Osteoblast (primary cell): ENCODE data around the gene ANTXRL. TPM values are rescaled to one million over a fixed set of nuclear protein-coding genes. Genes with fewer than 3 reads are reported as not detected.

ENCODE experiments used
- DNase-seq: peaks from one replicate; pipeline ENCODE4 v3.0.0; 2011; ENCODE audit warnings: low spot score, mixed read lengths; ENCODE audit not compliant: insufficient read length; ENCODE audit errors: missing footprints
- H2AFZ ChIP-seq: 2 replicates; pipeline ENCODE4 v1.6.0; 2011; ENCODE audit warnings: mild to moderate bottlenecking, low read length
- H3K27ac ChIP-seq: 2 replicates; pipeline ENCODE4 v1.5.1; 2011; ENCODE audit warnings: mild to moderate bottlenecking, low read depth, low read length, moderate library complexity
- H3K27me3 ChIP-seq: 2 replicates; pipeline ENCODE4 v1.6.0; 2012; ENCODE audit warnings: mild to moderate bottlenecking, control low read depth, inconsistent platforms, low read length, moderate library complexity; ENCODE audit not compliant: insufficient read depth
- H3K36me3 ChIP-seq: 2 replicates; pipeline ENCODE4 v1.5.1; 2011; ENCODE audit warnings: mild to moderate bottlenecking, low read length, control low read depth, moderate library complexity; ENCODE audit not compliant: insufficient read depth
- H3K4me1 ChIP-seq: 2 replicates; pipeline ENCODE4 v1.5.1; 2011; ENCODE audit warnings: mild to moderate bottlenecking, low read length, control low read depth, moderate library complexity; ENCODE audit not compliant: insufficient read depth
- H3K4me2 ChIP-seq: 2 replicates; pipeline ENCODE4 v1.6.0; 2011; ENCODE audit warnings: mild to moderate bottlenecking, low read length; ENCODE audit not compliant: insufficient read depth
- H3K4me3 ChIP-seq: fragments of 200-600 bp; sonication (generic); 3 replicates; pipeline ENCODE4 v1.5.1; 2012; ENCODE audit warnings: mild to moderate bottlenecking, low read length, inconsistent platforms; ENCODE audit not compliant: insufficient read depth
- H3K79me2 ChIP-seq: 2 replicates; pipeline ENCODE4 v1.6.0; 2012; ENCODE audit warnings: mild to moderate bottlenecking, low read length, control low read depth, inconsistent platforms; ENCODE audit not compliant: insufficient read depth
- H3K9me3 ChIP-seq: 2 replicates; pipeline ENCODE4 v1.5.1; 2011; ENCODE audit warnings: low read depth, low read length, control low read depth
- H4K20me1 ChIP-seq: 2 replicates; pipeline ENCODE4 v1.6.0; 2012; ENCODE audit warnings: mild to moderate bottlenecking, low read length, control low read depth; ENCODE audit not compliant: insufficient read depth
- total RNA-seq: library from RNA; depleted of rRNA; stranded (reverse); fragments of >200 nt; gene quantifications from 2 replicates; pipeline ENCODE4 v1.2.3, GENCODE V29; 2012
- TF ChIP-seq, protein P1 (sequence below): IDR thresholded peaks from 2 replicates; pipeline ENCODE4 v1.5.1; 2011; ENCODE audit warnings: mild to moderate bottlenecking, low read depth, low read length, moderate library complexity; ENCODE audit errors: extremely low read depth

The ANTXRL gene
- total RNA-seq, 1 donor: not detected

DNA sequence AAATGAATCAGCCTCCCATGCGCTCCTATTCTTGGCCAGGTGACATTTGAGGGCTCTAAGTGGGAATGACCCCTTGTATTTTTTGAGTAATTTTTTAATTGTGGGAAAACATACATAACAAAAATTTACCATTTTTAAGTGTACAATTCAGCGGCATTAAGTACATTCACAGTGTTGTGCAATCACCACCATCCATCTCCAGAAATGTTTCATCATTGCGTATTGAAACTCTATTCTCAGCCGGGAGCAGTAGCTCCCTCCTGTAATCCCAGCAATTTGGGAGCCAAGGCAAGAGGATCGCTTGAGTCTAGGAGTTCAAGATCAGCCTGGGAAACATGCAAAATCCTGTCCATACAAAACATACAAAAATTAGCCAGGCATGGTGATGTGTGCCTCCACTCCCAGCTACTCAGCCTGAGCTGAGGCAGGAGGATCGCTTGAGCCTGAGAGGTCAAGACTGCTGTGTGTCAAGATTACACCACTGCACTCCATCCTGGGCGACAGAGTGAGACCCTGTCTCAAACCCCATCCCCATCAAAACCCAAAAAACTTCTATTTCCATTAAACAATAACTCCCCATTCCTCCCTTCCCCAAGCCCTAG, 2.5 kb downstream of the ANTXRL start:
- H3K79me2 ChIP-seq: no peaks in the 10 kb centered on the region
- no peaks in the 10 kb centered on the region for H3K4me1 ChIP-seq
- no peak overlapping the region for H3K4me2 ChIP-seq
- no peak overlapping the region for H3K4me3 ChIP-seq
- H3K27me3 ChIP-seq: peaks cover 10% of the 10 kb centered on the region
- no peaks in the 10 kb centered on the region for H4K20me1 ChIP-seq
- H3K36me3 ChIP-seq: no peaks in the 10 kb centered on the region
- H3K27ac ChIP-seq: no peak overlapping the region
- DNase-seq: no peak
- H2AFZ ChIP-seq: no peak overlapping the region
- TF ChIP-seq, protein P1, sequence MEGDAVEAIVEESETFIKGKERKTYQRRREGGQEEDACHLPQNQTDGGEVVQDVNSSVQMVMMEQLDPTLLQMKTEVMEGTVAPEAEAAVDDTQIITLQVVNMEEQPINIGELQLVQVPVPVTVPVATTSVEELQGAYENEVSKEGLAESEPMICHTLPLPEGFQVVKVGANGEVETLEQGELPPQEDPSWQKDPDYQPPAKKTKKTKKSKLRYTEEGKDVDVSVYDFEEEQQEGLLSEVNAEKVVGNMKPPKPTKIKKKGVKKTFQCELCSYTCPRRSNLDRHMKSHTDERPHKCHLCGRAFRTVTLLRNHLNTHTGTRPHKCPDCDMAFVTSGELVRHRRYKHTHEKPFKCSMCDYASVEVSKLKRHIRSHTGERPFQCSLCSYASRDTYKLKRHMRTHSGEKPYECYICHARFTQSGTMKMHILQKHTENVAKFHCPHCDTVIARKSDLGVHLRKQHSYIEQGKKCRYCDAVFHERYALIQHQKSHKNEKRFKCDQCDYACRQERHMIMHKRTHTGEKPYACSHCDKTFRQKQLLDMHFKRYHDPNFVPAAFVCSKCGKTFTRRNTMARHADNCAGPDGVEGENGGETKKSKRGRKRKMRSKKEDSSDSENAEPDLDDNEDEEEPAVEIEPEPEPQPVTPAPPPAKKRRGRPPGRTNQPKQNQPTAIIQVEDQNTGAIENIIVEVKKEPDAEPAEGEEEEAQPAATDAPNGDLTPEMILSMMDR: no peak
- H3K9me3 ChIP-seq: no peaks in the 10 kb centered on the region

GRCh38 chr10:46290101-46290886, 3.5 kb downstream of the ANTXRL start:
- no peak for DNase-seq
- Histone ChIP-seq H3K79me2 (no peaks in the 10 kb centered on the region), H3K27me3 (peaks cover 7% of the 10 kb centered on the region), H2AFZ (no peak overlapping the region), H3K4me2 (no peak overlapping the region), H3K4me1 (no peaks in the 10 kb centered on the region), H3K4me3 (no peak overlapping the region), H3K9me3 (no peaks in the 10 kb centered on the region), H4K20me1 (no peaks in the 10 kb centered on the region), H3K36me3 (no peaks in the 10 kb centered on the region), H3K27ac (no peak overlapping the region)
- TF ChIP-seq, protein P1: no peak

DNA sequence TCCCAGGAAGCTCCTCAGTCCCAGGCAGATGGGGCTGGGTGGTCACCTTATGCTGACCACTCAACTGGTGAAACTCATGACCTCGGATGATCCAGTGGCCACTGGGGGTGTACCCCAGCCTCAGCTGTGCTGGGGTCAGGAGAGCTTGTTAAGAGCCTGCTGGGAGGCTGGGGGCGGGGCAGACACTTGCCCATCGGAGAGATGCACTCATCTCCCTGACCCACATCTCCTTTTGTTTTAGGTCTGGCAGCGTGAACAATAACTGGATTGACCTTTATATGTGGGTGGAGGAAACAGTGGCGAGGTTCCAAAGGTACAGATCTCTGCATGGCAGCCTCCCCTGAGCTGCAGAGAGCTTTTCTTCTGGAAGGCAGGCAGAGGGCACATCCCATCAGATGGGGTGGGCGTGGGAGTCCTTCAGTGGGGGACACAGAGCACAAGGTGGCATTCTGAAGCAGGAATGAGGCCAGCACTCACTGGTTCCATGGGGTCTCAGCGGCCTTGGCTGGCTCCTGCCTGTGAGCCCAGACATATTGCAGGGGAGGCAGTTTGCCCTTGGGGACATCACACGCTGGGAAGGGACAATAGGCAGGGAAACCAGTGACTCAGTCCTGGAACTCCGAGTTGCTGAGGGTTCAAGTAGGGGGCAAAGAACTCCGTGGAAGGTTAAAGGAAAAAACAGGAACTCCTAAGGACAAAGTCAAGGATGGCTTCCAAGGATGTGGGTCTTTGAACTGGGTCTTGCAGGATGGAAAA, 5.2 kb downstream of the ANTXRL start:
- DNase-seq: no peak
- no peak overlapping the region for H3K4me3 ChIP-seq
- no peaks in the 10 kb centered on the region for H4K20me1 ChIP-seq
- H3K27ac ChIP-seq: no peak overlapping the region
- no peaks in the 10 kb centered on the region for H3K36me3 ChIP-seq
- H3K79me2 ChIP-seq: no peaks in the 10 kb centered on the region
- TF ChIP-seq, protein P1: no peak
- H2AFZ ChIP-seq: no peak overlapping the region
- no peaks in the 10 kb centered on the region for H3K4me1 ChIP-seq
- no peak overlapping the region for H3K4me2 ChIP-seq
- H3K27me3 ChIP-seq: no peaks in the 10 kb centered on the region
- H3K9me3 ChIP-seq: no peaks in the 10 kb centered on the region

GRCh38 chr10:46292573-46293023, 5.8 kb downstream of the ANTXRL start:
- no peaks in the 10 kb centered on the region for H3K4me1 ChIP-seq
- H3K79me2 ChIP-seq: no peaks in the 10 kb centered on the region
- no peak overlapping the region for H2AFZ ChIP-seq
- no peak for DNase-seq
- H3K27ac ChIP-seq: no peak overlapping the region
- no peak overlapping the region for H3K4me2 ChIP-seq
- H3K36me3 ChIP-seq: no peaks in the 10 kb centered on the region
- no peaks in the 10 kb centered on the region for H4K20me1 ChIP-seq
- H3K4me3 ChIP-seq: no peak overlapping the region
- no peaks in the 10 kb centered on the region for H3K27me3 ChIP-seq
- TF ChIP-seq, protein P1: no peak
- no peaks in the 10 kb centered on the region for H3K9me3 ChIP-seq
